ENCODE measurements around the gene ASMTL.
"Not testable (repeated sequence)": the region's sequence is repeated elsewhere in the genome, so short reads cannot be mapped to it uniquely, and the experiment has no call there.

DNA sequence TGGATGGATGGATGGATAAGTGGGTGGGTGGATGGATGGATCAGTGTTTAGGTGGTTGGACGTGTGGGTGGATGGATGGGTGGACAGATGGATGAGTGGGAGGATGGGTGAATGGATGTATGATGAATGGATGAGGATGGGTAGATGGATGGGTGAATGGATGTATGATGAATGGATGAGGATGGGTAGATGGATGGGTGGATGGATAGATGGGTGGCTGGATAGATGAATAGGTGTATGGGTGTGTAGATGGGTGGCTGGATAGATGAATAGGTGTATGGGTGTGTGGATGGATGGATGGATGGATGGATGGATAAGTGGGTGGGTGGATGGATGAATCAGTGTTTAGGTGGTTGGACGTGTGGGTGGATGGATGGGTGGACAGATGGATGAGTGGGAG is 21.9 kb upstream of the ASMTL start:
- TF ChIP-seq, protein P1, sequence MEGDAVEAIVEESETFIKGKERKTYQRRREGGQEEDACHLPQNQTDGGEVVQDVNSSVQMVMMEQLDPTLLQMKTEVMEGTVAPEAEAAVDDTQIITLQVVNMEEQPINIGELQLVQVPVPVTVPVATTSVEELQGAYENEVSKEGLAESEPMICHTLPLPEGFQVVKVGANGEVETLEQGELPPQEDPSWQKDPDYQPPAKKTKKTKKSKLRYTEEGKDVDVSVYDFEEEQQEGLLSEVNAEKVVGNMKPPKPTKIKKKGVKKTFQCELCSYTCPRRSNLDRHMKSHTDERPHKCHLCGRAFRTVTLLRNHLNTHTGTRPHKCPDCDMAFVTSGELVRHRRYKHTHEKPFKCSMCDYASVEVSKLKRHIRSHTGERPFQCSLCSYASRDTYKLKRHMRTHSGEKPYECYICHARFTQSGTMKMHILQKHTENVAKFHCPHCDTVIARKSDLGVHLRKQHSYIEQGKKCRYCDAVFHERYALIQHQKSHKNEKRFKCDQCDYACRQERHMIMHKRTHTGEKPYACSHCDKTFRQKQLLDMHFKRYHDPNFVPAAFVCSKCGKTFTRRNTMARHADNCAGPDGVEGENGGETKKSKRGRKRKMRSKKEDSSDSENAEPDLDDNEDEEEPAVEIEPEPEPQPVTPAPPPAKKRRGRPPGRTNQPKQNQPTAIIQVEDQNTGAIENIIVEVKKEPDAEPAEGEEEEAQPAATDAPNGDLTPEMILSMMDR (IDR thresholded peaks at IDR 0.05 in 8 of 11, conservative IDR thresholded peaks at IDR 0.05 in 3 of 11), result not testable (repeated sequence)
- not testable (repeated sequence) for TF ChIP-seq POLR2A (IDR thresholded peaks at IDR 0.05)
